Stimulated activated CD4-positive, alpha-beta T cell treated with anti-CD3 and anti-CD28 coated beads, Interleukin-4, amount 100 ng/mL, for 24 hours (primary cell): ENCODE data around the gene TSBP1.
"Not testable (repeated sequence)": the region's sequence is repeated elsewhere in the genome, so short reads cannot be mapped to it uniquely, and the experiment has no call there.

Source experiments
- DNase-seq: peaks from one replicate; pipeline ENCODE4 v3.0.0-alpha.2; 2020

TSBP1 gene

GRCh38 chr6:32271429-32271828 lies 100.3 kb downstream of the TSBP1 start:
- DNase-seq = no peak

- not testable (repeated sequence) for DNase-seq
Observed at GRCh38 chr6:32268459-32268858, 103.2 kb downstream of the TSBP1 start.

- no peak for DNase-seq
Observed at GRCh38 chr6:32267035-32267434, 104.7 kb downstream of the TSBP1 start.

GRCh38 chr6:32257262-32257661 lies 114.4 kb downstream of the TSBP1 start:
- DNase-seq = not testable (repeated sequence)

GRCh38 chr6:32255199-32256153 lies 116.2 kb downstream of the TSBP1 start:
- DNase-seq = peak; percentile 81

- DNase-seq = no peak
Observed at GRCh38 chr6:32254761-32255198, 116.9 kb downstream of the TSBP1 start.

- no peak for DNase-seq
Observed at GRCh38 chr6:32252331-32253009, 119.2 kb downstream of the TSBP1 start.

GRCh38 chr6:32249262-32249661 lies 122.4 kb downstream of the TSBP1 start:
- no peak for DNase-seq

GRCh38 chr6:32247401-32247800 lies 124.3 kb downstream of the TSBP1 start:
- DNase-seq = no peak

GRCh38 chr6:32244946-32245398 lies 126.7 kb downstream of the TSBP1 start:
- DNase-seq = peak; percentile 76

- no peak for DNase-seq
Observed at GRCh38 chr6:32244270-32244669, 127.4 kb downstream of the TSBP1 start.
